HG03108 (cell line): ENCODE results near the gene LDB2.
"Not testable (repeated sequence)": the region's sequence is repeated elsewhere in the genome, so short reads cannot be mapped to it uniquely, and the experiment has no call there.

Experiments used
- ATAC-seq: cut with Tn5 transposase; IDR thresholded peaks from one replicate; pipeline ENCODE4 v1.9.1; 2021; ENCODE audit warnings: moderate library complexity; ENCODE audit not compliant: unreplicated experiment

LDB2 gene

GRCh38 chr4:16663307-16663706, 235.1 kb downstream of the LDB2 start:
- ATAC-seq = no peak

- ATAC-seq = no peak
Measured at GRCh38 chr4:16661813-16662212, 236.6 kb downstream of the LDB2 start.

DNA sequence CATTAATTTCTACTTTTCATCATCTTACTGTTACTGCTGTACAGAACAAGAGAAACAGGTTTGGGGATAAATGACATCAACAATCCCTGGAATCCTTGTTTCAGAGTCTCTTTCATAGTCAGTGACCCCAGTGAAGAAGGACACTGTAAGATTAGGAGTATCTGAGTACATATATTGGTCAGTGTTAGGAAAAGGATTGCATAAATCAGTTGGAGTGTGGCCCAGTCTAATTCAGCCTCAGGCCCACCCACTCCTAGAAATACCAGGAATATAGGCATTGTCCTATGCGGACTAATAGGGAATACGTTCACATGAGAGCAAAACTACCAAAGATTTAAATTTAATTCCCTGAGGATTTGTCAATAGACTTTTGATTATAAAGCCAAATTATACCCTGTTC, 237.8 kb downstream of the LDB2 start:
- no peak for ATAC-seq

GRCh38 chr4:16659694-16660093, 238.8 kb downstream of the LDB2 start:
- no peak for ATAC-seq

DNA sequence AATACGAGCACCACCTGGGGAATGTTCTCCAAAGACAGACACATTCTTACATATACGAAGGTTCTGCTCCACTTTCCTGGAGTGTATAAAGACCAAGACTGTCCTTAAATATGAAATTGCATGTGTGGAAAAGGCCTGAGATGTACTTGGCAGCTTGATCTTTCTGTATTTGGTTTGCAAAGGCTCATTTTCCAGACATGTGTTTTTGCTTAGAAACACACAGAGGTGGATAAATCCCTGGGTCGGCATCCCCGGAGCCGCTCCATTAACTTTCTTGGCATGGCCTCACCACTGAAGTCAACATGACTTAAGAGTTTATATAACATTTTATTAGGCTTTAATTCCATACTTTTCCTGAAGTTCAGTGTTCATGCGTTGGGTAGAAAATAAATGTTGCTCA, 239.4 kb downstream of the LDB2 start:
- ATAC-seq = no peak

DNA sequence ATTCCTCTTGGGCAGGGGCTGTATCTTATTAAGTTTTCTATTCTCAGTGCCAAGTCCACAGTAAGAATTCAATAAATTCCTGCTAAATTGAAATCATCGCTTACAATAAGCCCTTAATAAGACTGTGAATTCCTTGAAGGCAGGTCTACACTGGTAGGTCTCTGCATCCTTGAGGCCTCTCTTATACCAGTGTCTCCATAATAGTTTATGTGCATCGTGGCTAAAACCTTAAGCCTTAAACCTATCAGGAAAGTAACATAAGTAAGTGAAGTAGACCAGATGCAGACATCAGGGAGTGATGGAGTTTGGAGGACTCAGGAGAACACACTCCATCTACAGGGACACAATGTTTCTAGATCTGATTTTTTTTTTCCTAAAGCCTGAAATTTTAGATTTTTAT, 240.3 kb downstream of the LDB2 start:
- ATAC-seq = no peak

GRCh38 chr4:16655111-16655510, 243.3 kb downstream of the LDB2 start:
- ATAC-seq = no peak

- ATAC-seq = no peak
Measured at GRCh38 chr4:16652732-16653305, 245.6 kb downstream of the LDB2 start.

- ATAC-seq = no peak
Measured at GRCh38 chr4:16646459-16646858, 252.0 kb downstream of the LDB2 start.

- ATAC-seq = no peak
Measured at GRCh38 chr4:16643893-16644292, 254.6 kb downstream of the LDB2 start.

- no peak for ATAC-seq
Measured at GRCh38 chr4:16642897-16643296, 255.5 kb downstream of the LDB2 start.

DNA sequence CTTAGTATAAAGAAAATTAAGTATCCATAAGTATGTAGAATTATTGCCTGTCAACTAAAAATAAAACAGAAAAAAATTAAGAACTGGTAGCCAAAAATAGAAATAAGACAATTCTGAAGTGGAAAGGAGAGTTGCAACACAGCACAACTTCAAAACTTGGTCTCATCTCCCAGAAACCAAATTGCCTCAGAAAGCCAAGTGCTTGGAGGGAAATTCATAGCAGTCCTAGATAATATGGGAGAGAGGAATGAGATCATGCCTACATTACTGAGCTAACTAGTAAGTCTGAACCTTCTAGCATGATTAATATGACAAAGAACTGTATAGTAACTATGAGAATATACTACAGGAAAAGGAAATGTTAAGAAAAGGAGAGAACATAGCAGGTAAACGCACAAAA, 256.5 kb downstream of the LDB2 start:
- no peak for ATAC-seq

DNA sequence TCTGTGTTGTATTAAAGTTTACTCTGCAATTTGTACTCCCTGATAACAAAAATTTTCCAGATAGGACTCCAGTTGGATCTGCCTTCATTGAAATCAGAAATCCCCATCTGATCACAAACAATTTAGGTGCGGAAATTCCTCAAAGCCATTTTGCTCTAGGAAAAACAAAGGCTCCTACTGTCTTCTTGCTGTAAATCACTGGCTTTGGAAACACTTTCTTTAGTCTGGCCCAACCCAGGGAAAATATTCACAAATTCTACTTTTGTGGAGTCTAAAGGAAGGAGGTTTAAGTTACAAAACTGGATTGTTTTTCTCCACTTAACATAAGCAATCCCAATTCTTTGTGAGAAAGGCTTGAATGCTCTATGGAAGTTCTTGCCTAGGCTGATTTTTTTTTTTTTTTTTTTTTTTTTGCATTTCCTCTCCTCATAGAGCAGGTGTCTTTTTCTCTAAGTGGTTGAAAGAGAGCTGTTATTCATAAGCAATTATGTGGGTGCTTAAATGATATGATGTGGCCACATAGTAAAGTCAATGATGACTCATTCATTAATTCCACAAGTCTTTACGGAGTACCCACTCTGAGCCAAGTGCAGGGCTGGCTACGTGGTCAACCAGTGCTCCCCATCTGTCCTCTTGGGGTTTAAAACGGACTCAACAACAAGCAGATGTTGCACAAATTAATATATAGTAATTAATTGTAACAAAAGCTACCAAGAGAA, 261.4 kb downstream of the LDB2 start:
- ATAC-seq = no peak

DNA sequence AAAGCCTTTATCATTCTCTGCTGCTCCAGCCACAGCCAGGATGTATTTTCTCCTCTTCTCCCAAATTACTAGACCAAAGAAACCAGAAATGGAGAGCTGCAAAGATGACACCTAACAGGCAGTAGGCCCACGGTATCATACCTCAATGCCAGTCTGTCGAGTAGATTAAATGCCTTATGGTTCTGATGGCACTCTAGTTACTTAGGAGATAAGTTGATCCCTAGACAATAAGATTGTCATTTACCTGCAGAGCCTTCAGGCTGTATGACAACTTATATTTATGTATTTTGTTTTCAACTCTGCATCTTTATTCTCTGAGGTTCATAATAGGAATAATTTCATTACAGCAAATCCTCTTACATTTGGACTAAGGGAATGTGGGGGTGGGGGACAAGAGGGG, 262.1 kb downstream of the LDB2 start:
- ATAC-seq = no peak

GRCh38 chr4:16629274-16629673, 269.2 kb downstream of the LDB2 start:
- not testable (repeated sequence) for ATAC-seq

GRCh38 chr4:16628835-16629234, 269.6 kb downstream of the LDB2 start:
- ATAC-seq = not testable (repeated sequence)

DNA sequence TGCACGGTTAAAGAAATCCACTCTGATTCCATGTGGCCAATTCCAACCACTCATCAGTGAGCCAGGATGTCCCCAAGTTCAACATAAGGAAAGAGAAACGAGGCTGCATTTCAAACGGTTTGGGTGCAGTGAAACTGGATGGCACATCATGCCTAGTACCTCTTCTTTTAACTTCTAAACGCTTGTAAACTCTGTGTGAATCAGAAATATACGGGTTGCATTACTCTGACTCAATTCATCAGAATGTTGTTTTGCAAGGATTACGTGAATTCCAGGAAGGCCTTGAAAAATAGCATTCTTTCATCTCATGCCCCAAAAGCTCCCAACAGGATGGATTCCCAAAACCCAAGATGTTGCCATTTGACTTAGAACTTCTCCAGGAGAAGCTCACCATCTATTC, 270.4 kb downstream of the LDB2 start:
- ATAC-seq = no peak

- no peak for ATAC-seq
Measured at GRCh38 chr4:16626945-16627344, 271.5 kb downstream of the LDB2 start.

DNA sequence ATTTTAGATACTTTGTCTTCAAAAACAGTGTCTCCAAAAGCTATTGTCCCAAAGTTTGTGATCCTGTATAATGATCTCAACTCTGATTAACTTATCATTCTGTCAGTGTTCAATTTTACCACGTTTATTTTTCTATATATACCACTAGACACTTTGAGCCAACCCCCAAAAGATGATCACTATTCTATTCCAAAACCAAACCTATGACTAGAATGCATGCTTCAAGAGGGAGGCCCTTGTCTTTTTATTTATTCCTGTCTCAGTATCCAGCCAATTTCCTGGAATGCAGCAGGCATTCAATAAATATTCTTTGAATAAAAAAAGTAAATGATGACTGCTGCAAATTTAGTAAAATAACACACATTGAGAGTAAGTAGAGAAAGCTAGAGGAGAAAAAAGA, 275.6 kb downstream of the LDB2 start:
- no peak for ATAC-seq

DNA sequence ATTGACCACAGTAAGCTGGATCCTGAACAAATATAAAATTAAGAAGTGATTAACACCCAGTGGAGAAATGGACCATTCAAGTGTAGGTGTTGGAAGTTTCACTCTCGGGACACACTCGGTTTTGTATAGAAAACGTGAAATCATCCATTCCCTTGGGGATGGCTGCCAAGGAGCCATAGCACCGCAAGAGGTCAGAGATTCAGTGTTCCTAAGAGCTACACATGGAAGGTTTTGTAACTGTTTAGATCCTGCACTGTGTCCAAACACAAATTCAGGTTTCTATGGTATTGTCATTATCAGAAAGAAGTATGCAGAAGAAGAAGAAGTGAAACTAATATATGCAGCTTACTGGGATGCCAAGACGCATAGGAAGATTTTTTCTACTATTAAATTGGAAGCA, 281.0 kb downstream of the LDB2 start:
- ATAC-seq = no peak

DNA sequence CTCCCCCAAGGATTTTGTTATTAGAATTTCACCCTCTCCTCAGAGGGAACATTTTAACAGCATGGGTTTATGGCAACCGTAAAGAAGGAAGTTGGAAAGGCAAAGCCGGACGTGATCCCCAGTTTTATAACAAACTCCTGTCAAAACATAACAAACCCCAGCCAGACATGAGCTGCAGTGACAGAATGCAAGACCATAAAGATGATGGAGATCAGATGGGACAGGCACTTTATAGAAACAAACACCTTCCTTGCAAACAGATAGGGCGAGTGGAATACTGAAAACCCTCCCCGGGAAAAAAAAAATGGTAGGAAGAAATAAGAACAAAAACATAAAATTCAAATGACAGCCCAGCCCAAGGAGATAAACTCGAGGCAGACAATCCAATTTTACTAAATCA, 281.4 kb downstream of the LDB2 start:
- ATAC-seq = no peak

DNA sequence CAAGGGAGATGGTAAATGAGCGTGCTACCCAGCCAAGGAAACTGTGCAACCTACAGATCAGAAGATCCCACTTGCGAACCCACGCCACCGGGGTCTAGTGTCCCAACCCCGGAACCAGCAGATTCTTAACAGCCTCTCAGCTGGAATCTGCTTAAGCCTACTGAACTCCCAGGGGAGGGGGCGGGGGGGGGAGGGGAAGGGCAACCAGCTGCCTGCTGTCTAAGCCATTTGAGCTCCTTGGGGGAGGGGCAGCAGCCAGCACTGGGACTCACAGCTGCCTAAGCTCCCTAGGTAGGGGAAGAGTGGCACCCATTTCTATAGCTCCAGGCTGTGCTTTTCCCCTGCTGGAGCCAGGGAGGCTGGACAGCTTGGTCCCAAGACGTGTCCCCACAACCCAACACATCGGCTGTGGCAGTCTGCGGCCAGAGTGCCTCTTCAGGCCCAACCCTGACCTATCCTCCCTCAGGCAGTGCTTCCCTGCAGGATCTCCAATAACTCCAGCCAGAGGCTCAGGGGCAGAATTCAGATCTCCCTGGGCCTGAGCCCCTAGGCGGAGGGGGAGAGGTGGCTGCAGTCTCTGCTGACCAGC, 289.2 kb downstream of the LDB2 start:
- no peak for ATAC-seq
